Measurements from ENCODE around the gene NUDT21.

NUDT21 gene

GRCh38 chr16:56415875-56416274, 35.3 kb downstream of the NUDT21 start:
- peaks cover 15 to 19% of the 10 kb centered on the region in 2 experiments for H3K4me1 ChIP-seq (ENCODE audit: control insufficient read depth in 1 of 2, insufficient read depth in 1 of 2, low read depth in 1 of 2, low read length in 1 of 2)
- no peaks in the 10 kb centered on the region for H3K9me3 ChIP-seq
- peaks cover 8% of the 10 kb centered on the region for H3K36me3 ChIP-seq
- H3K27ac ChIP-seq: peak overlapping the region; percentile 67
- H3K4me3 ChIP-seq (ENCODE audit: low read depth in 1 of 2, low read length in 1 of 2): peak overlapping the region in 1 of 2 experiments; percentile 12
- H3K27me3 ChIP-seq: no peaks in the 10 kb centered on the region
- TF ChIP-seq CTCF (IDR thresholded peaks at IDR 0.05): no peak

- H3K4me3 ChIP-seq (ENCODE audit: low read depth in 1 of 2, low read length in 1 of 2): no peak overlapping the region
- no peak overlapping the region for H3K27ac ChIP-seq
- peaks cover 14% of the 10 kb centered on the region for H3K36me3 ChIP-seq
- TF ChIP-seq CTCF (IDR thresholded peaks at IDR 0.05): no peak
- no peaks in the 10 kb centered on the region for H3K27me3 ChIP-seq
- no peaks in the 10 kb centered on the region for H3K9me3 ChIP-seq
- H3K4me1 ChIP-seq (ENCODE audit: control insufficient read depth in 1 of 2, insufficient read depth in 1 of 2, low read depth in 1 of 2, low read length in 1 of 2): peaks cover 15 to 19% of the 10 kb centered on the region in 2 experiments
These were observed 36.8 kb downstream of the NUDT21 start for GRCh38 chr16:56414366-56414765.

- Histone ChIP-seq H3K4me1 (ENCODE audit: control insufficient read depth in 1 of 2, insufficient read depth in 1 of 2, low read depth in 1 of 2, low read length in 1 of 2) (peaks cover 15 to 23% of the 10 kb centered on the region in 2 experiments), H3K27me3 (no peaks in the 10 kb centered on the region), H3K27ac (no peak overlapping the region), H3K36me3 (peaks cover 18% of the 10 kb centered on the region), H3K9me3 (no peaks in the 10 kb centered on the region), H3K4me3 (ENCODE audit: low read depth in 1 of 2, low read length in 1 of 2) (no peak overlapping the region)
- TF ChIP-seq CTCF (IDR thresholded peaks at IDR 0.05): no peak
These were observed 37.8 kb downstream of the NUDT21 start for GRCh38 chr16:56413381-56413780.

GRCh38 chr16:56411624-56412023, 39.5 kb downstream of the NUDT21 start:
- Histone ChIP-seq H3K36me3 (peaks cover 35% of the 10 kb centered on the region), H3K27ac (no peak overlapping the region), H3K27me3 (no peaks in the 10 kb centered on the region), H3K4me3 (ENCODE audit: low read depth in 1 of 2, low read length in 1 of 2) (no peak overlapping the region), H3K9me3 (no peaks in the 10 kb centered on the region), H3K4me1 (ENCODE audit: control insufficient read depth in 1 of 2, insufficient read depth in 1 of 2, low read depth in 1 of 2, low read length in 1 of 2) (peaks cover 15 to 18% of the 10 kb centered on the region in 2 experiments)
- no peak for TF ChIP-seq CTCF (IDR thresholded peaks at IDR 0.05)

- Histone ChIP-seq H3K4me1 (ENCODE audit: control insufficient read depth in 1 of 2, insufficient read depth in 1 of 2, low read depth in 1 of 2, low read length in 1 of 2) (peaks cover 10 to 13% of the 10 kb centered on the region in 2 experiments), H3K27me3 (no peaks in the 10 kb centered on the region), H3K4me3 (ENCODE audit: low read depth in 1 of 2, low read length in 1 of 2) (no peak overlapping the region), H3K9me3 (no peaks in the 10 kb centered on the region), H3K27ac (no peak overlapping the region), H3K36me3 (peaks cover 35% of the 10 kb centered on the region)
- no peak for TF ChIP-seq CTCF (IDR thresholded peaks at IDR 0.05)
These were observed 40.0 kb downstream of the NUDT21 start for GRCh38 chr16:56411123-56411522.

- no peaks in the 10 kb centered on the region for H3K9me3 ChIP-seq
- H3K27me3 ChIP-seq: no peaks in the 10 kb centered on the region
- H3K27ac ChIP-seq: no peak overlapping the region
- no peak overlapping the region for H3K4me3 ChIP-seq (ENCODE audit: low read depth in 1 of 2, low read length in 1 of 2)
- no peak for TF ChIP-seq CTCF (IDR thresholded peaks at IDR 0.05)
- H3K4me1 ChIP-seq (ENCODE audit: control insufficient read depth in 1 of 2, insufficient read depth in 1 of 2, low read depth in 1 of 2, low read length in 1 of 2): peaks cover 0 to 4% of the 10 kb centered on the region in 2 experiments
- H3K36me3 ChIP-seq: peaks cover 48% of the 10 kb centered on the region
These were observed 41.9 kb downstream of the NUDT21 start for GRCh38 chr16:56409195-56409594.

Data from neutrophil (primary cell).